ENCODE measurements around the gene PRSS38.

GRCh38 chr1:227893949-227894721 is 78.7 kb downstream of the PRSS38 start:
- TF ChIP-seq CTCF (IDR thresholded peaks at IDR 0.05), result no peak
- TF ChIP-seq POLR2A (IDR thresholded peaks at IDR 0.05; ENCODE audit: low read length), result no peak
- no peak for TF ChIP-seq JUNB (IDR thresholded peaks at IDR 0.05)
- no peak for TF ChIP-seq JUN (IDR thresholded peaks at IDR 0.05)
